HepG2 (cell line): Measurements from ENCODE around the gene SOBP. TPM values are rescaled to one million over a fixed set of nuclear protein-coding genes. Genes with fewer than 3 reads are reported as not detected.

Source experiments
- ELF4 ChIP-seq: sonication (generic); formaldehyde crosslinking; IDR thresholded peaks from 2 replicates; pipeline ENCODE4 v1.5.0; 2020; ENCODE audit warnings: missing genetic modification reagents, mild to moderate bottlenecking, moderate library complexity, borderline replicate concordance
- ETV5 ChIP-seq: IDR thresholded peaks from 2 replicates; pipeline ENCODE4 v1.6.1; 2018; ENCODE audit warnings: missing biosample characterization, missing genetic modification reagents, inconsistent platforms, borderline replicate concordance
- HMG20B ChIP-seq: conservative IDR thresholded peaks from 2 replicates; pipeline ENCODE4 v1.6.1; 2016; ENCODE audit warnings: missing genetic modification reagents, missing compliant biosample characterization
- KLF15 ChIP-seq: sonication (generic); formaldehyde crosslinking; IDR thresholded peaks from 2 replicates; pipeline ENCODE4 v1.8.1; 2023; ENCODE audit warnings: borderline replicate concordance, mild to moderate bottlenecking, inconsistent platforms, missing genetic modification reagents, mixed read lengths
- MATR3 ChIP-seq: sonication (generic); formaldehyde crosslinking; IDR thresholded peaks from 2 replicates; pipeline ENCODE4 v1.4.0; 2020; ENCODE audit warnings: missing genetic modification reagents
- MTF1 ChIP-seq: sonication (generic); formaldehyde crosslinking; IDR thresholded peaks from 2 replicates; pipeline ENCODE4 v1.5.0; 2020; ENCODE audit warnings: missing genetic modification reagents
- NFIC ChIP-seq: IDR thresholded peaks from 2 replicates; pipeline ENCODE4 v1.6.1; 2012; ENCODE audit warnings: mild to moderate bottlenecking, low read length, inconsistent platforms
- NFYB ChIP-seq: sonication (generic); formaldehyde crosslinking; IDR thresholded peaks from 2 replicates; pipeline ENCODE4 v1.4.0; 2020; ENCODE audit warnings: missing genetic modification reagents
- PHF5A ChIP-seq: IDR thresholded peaks from one replicate; pipeline ENCODE4 v1.6.1; 2018; ENCODE audit warnings: low read depth, missing genetic modification reagents; ENCODE audit not compliant: unreplicated experiment
- SAFB2 ChIP-seq: sonication (generic); formaldehyde crosslinking; IDR thresholded peaks from 2 replicates; pipeline ENCODE4 v1.5.1; 2020; ENCODE audit warnings: missing genetic modification reagents, low read depth, mild to moderate bottlenecking, borderline replicate concordance
- SAP130 ChIP-seq: IDR thresholded peaks from 2 replicates; pipeline ENCODE4 v1.6.1; 2016; ENCODE audit warnings: low read depth
- SNAI1 ChIP-seq: sonication (generic); formaldehyde crosslinking; IDR thresholded peaks from 2 replicates; pipeline ENCODE4 v1.5.0; 2020; ENCODE audit warnings: mild to moderate bottlenecking, missing genetic modification reagents, borderline replicate concordance
- TCF7L2 ChIP-seq: IDR thresholded peaks from 2 replicates; pipeline ENCODE4 v1.6.1; 2011; ENCODE audit warnings: mild to moderate bottlenecking, low read depth, low read length, moderate library complexity
- ZNF136 ChIP-seq: sonication (generic); formaldehyde crosslinking; IDR thresholded peaks from 2 replicates; pipeline ENCODE4 v1.8.1; 2022; ENCODE audit warnings: low read depth, mild to moderate bottlenecking, moderate library complexity, missing genetic modification reagents
- ZNF292 ChIP-seq: sonication (generic); formaldehyde crosslinking; IDR thresholded peaks from 2 replicates; pipeline ENCODE4 v1.8.1; 2022; ENCODE audit warnings: mild to moderate bottlenecking, low read depth, missing genetic modification reagents, borderline replicate concordance
- ZNF343 ChIP-seq: sonication (generic); formaldehyde crosslinking; IDR thresholded peaks from 2 replicates; pipeline ENCODE4 v1.4.0; 2020; ENCODE audit warnings: mild to moderate bottlenecking, missing genetic modification reagents
- ZNF761 ChIP-seq: sonication (generic); formaldehyde crosslinking; conservative IDR thresholded peaks from 2 replicates; pipeline ENCODE4 v1.4.0; 2020; ENCODE audit warnings: mild to moderate bottlenecking, missing genetic modification reagents
- ZNF768 ChIP-seq: sonication (generic); formaldehyde crosslinking; IDR thresholded peaks from 2 replicates; pipeline ENCODE4 v1.4.0; 2020; ENCODE audit warnings: missing genetic modification reagents
- ZSCAN20 ChIP-seq: sonication (generic); formaldehyde crosslinking; IDR thresholded peaks from 2 replicates; pipeline ENCODE4 v1.4.0; 2020; ENCODE audit warnings: missing genetic modification reagents, mild to moderate bottlenecking, borderline replicate concordance
- ZSCAN21 ChIP-seq: sonication (generic); formaldehyde crosslinking; IDR thresholded peaks from 2 replicates; pipeline ENCODE4 v1.8.0; 2022; ENCODE audit warnings: mild to moderate bottlenecking, missing genetic modification reagents, moderate library complexity, borderline replicate concordance
- polyA plus RNA-seq, 8 experiments: library from polyadenylated mRNA; depleted of rRNA in 3 of 8; stranded (reverse) in 7 of 8; unstranded in 1 of 8; fragments of >200 nt; fragmentation: Illumina TruSeq in 4 of 8; extraction: Trizol in 4 of 8; gene quantifications; 2 replicates each; pipeline versions ENCODE4 v1.2.1 to v1.2.3, GENCODE V29; 2011 to 2016; ENCODE audit warnings: low read depth in 4 of 8, missing spikeins in 1 of 8, mixed read lengths in 1 of 8; ENCODE audit not compliant: insufficient read depth in 1 of 8
- total RNA-seq, 5 experiments: library from RNA; depleted of rRNA; stranded (reverse); fragments of >200 nt; fragmentation: Illumina TruSeq; extraction: Trizol; gene quantifications; 2 replicates each; pipeline ENCODE4 v1.2.3, GENCODE V29; 2016; ENCODE audit warnings: low read depth in 1 of 5
- TF ChIP-seq, protein P1 (sequence below): sonication (generic); formaldehyde crosslinking; IDR thresholded peaks from 2 replicates; pipeline ENCODE4 v1.8.1; 2023; ENCODE audit warnings: mild to moderate bottlenecking, moderate library complexity, missing genetic modification reagents
- TF ChIP-seq, protein P2 (sequence below): sonication (generic); formaldehyde crosslinking; IDR thresholded peaks from 2 replicates; pipeline ENCODE4 v1.9.0; 2021; ENCODE audit warnings: mild to moderate bottlenecking, missing genetic modification reagents
- TF ChIP-seq, protein P3 (sequence below): IDR thresholded peaks from 2 replicates; pipeline ENCODE4 v1.6.1; 2016; ENCODE audit warnings: missing compliant biosample characterization, missing genetic modification reagents, borderline replicate concordance

The SOBP gene
- total and polyA plus RNA-seq, 2 of the 13 experiments (the other 11 are each of a cell fraction or from before 2014, with no cell fraction given), result 1.5 to 6.9 TPM

DNA sequence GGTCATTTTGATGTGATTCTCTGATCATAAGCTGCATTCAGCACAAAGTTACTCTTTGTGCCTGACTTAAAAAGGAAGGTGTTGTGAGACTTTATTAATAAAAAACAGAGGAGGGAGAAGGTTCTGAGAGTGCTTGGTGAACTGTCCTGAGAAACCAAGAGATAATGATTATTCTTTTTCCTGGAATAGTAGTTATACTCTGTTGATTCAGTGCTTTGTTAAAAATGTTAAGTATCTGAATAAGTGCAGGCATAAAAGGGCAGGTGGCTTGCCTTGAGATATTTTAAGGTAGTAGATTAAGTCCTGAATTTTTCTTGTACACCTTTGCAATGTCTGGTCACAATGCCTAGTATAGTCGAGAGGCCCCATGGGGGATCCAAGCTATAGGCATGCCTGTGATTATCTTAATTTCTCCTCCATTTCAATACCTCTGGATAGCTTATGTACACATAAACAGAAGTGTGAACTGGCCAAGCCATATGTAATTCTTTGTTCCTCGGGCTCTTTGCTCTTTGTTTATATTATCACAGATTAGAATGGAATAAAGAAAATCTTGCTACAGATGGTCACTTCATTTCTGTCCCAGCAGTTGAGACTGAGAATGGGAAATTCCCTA is 50.0 kb downstream of the SOBP start (continued):
- TF ChIP-seq TCF7L2 (0 out of 2 replicates have a peak, but pooled peaks have one; percentile 11), MATR3 (no peak), ZNF761 (no peak), PHF5A (CRISPR knock-in tag) (peak; percentile 8), NFIC (0 out of 2 replicates have a peak, but pooled peaks have one; percentile 19), SAFB2 (CRISPR knock-in tag) (no peak), ZNF768 (CRISPR knock-in tag) (no peak), SAP130 (CRISPR knock-in tag) (no peak), ETV5 (CRISPR knock-in tag) (no peak), SNAI1 (CRISPR knock-in tag) (no peak), ZNF292 (CRISPR knock-in tag) (no peak), ZSCAN21 (CRISPR knock-in tag) (0 out of 2 replicates have a peak, but pooled peaks have one; percentile 8), NFYB (CRISPR knock-in tag) (no peak), MTF1 (CRISPR knock-in tag) (no peak), ELF4 (no peak), KLF15 (CRISPR knock-in tag) (no peak), HMG20B (CRISPR knock-in tag) (no peak), ZNF136 (no peak), ZSCAN20 (CRISPR knock-in tag) (no peak), ZNF343 (CRISPR knock-in tag) (0 out of 2 replicates have a peak, but pooled peaks have one; percentile 8)
- TF ChIP-seq, protein P1, sequence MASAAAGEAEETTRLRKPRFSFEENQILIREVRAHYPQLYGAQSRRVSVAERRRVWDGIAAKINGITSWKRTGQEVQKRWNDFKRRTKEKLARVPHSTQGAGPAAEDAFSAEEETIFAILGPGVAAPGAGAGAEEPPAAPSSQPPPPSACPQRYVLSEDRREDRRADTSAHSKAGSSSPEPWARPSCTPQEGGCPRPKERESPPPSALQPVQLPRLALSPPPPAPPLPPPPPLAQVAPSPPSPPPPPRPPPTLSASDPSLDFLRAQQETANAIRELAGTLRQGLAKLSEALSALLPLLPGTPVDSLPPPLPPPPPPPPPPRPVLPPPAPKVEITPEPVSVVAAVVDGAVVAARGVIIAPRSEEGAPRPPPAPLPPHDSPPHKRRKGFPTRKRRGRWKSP, result no peak
- TF ChIP-seq, protein P2, sequence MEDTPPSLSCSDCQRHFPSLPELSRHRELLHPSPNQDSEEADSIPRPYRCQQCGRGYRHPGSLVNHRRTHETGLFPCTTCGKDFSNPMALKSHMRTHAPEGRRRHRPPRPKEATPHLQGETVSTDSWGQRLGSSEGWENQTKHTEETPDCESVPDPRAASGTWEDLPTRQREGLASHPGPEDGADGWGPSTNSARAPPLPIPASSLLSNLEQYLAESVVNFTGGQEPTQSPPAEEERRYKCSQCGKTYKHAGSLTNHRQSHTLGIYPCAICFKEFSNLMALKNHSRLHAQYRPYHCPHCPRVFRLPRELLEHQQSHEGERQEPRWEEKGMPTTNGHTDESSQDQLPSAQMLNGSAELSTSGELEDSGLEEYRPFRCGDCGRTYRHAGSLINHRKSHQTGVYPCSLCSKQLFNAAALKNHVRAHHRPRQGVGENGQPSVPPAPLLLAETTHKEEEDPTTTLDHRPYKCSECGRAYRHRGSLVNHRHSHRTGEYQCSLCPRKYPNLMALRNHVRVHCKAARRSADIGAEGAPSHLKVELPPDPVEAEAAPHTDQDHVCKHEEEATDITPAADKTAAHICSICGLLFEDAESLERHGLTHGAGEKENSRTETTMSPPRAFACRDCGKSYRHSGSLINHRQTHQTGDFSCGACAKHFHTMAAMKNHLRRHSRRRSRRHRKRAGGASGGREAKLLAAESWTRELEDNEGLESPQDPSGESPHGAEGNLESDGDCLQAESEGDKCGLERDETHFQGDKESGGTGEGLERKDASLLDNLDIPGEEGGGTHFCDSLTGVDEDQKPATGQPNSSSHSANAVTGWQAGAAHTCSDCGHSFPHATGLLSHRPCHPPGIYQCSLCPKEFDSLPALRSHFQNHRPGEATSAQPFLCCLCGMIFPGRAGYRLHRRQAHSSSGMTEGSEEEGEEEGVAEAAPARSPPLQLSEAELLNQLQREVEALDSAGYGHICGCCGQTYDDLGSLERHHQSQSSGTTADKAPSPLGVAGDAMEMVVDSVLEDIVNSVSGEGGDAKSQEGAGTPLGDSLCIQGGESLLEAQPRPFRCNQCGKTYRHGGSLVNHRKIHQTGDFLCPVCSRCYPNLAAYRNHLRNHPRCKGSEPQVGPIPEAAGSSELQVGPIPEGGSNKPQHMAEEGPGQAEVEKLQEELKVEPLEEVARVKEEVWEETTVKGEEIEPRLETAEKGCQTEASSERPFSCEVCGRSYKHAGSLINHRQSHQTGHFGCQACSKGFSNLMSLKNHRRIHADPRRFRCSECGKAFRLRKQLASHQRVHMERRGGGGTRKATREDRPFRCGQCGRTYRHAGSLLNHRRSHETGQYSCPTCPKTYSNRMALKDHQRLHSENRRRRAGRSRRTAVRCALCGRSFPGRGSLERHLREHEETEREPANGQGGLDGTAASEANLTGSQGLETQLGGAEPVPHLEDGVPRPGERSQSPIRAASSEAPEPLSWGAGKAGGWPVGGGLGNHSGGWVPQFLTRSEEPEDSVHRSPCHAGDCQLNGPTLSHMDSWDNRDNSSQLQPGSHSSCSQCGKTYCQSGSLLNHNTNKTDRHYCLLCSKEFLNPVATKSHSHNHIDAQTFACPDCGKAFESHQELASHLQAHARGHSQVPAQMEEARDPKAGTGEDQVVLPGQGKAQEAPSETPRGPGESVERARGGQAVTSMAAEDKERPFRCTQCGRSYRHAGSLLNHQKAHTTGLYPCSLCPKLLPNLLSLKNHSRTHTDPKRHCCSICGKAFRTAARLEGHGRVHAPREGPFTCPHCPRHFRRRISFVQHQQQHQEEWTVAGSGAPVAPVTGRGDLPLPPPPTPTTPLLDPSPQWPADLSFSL (CRISPR knock-in tag), result no peak
- TF ChIP-seq, protein P3, sequence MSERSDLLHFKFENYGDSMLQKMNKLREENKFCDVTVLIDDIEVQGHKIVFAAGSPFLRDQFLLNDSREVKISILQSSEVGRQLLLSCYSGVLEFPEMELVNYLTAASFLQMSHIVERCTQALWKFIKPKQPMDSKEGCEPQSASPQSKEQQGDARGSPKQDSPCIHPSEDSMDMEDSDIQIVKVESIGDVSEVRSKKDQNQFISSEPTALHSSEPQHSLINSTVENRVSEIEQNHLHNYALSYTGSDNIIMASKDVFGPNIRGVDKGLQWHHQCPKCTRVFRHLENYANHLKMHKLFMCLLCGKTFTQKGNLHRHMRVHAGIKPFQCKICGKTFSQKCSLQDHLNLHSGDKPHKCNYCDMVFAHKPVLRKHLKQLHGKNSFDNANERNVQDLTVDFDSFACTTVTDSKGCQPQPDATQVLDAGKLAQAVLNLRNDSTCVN, result no peak
